HG03039 (cell line): ENCODE results near the gene BNC2.
"Not testable (repeated sequence)": the region's sequence is repeated elsewhere in the genome, so short reads cannot be mapped to it uniquely, and the experiment has no call there.

Experiments used
- ATAC-seq: cut with Tn5 transposase; IDR thresholded peaks from one replicate; pipeline ENCODE4 v1.9.1; 2021; ENCODE audit warnings: mild to moderate bottlenecking, moderate library complexity; ENCODE audit not compliant: unreplicated experiment

Gene BNC2

GRCh38 chr9:16519001-16519400, 351.5 kb downstream of the BNC2 start:
- ATAC-seq = no peak

DNA sequence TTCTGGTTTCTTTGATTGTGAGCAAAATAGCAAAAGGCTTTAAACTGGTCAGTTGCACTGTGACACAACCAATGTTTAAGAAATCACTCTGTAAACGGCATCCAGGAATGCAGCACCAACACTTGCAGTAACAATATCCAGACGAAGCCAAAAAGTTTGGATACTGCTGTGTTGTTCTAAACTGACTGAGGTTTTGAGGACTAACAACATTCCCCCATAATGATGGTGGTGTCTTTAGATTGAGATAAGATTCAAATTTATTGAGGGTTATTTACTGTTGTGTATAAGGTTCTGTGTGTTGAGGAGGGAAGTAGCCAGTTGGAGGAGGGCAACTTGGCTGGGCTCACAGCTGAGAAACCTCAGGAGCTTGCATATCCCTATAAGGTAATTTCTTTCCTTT, 353.6 kb downstream of the BNC2 start:
- ATAC-seq = no peak

GRCh38 chr9:16515879-16516301, 354.6 kb downstream of the BNC2 start:
- ATAC-seq = no peak

GRCh38 chr9:16515207-16515606, 355.3 kb downstream of the BNC2 start:
- ATAC-seq = no peak

GRCh38 chr9:16514131-16514530, 356.3 kb downstream of the BNC2 start:
- no peak for ATAC-seq

GRCh38 chr9:16512281-16512680, 358.2 kb downstream of the BNC2 start:
- no peak for ATAC-seq

- ATAC-seq = no peak
These were observed 360.0 kb downstream of the BNC2 start for GRCh38 chr9:16510482-16510881.

- no peak for ATAC-seq
These were observed 360.5 kb downstream of the BNC2 start for GRCh38 chr9:16509997-16510396.

GRCh38 chr9:16505199-16505598, 365.3 kb downstream of the BNC2 start:
- no peak for ATAC-seq

GRCh38 chr9:16501726-16502125, 368.7 kb downstream of the BNC2 start:
- ATAC-seq = no peak

DNA sequence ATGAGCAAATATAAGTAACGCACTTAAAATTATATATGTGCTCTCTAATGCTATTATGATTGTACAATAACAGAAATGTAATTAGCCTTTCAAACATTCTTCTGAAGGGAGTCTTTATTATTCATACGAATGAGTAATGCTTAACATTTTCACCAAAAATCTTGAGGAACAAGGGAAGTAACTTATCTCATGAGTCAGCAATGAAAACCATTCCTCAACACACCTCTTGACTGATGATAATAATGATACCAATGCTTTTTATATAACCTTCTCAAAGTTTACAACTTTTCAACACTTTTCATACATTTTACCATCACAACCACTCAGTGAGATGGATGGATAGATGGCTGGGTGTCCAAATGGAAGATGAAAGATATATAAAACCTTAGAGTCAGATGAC, 369.3 kb downstream of the BNC2 start:
- ATAC-seq = no peak

DNA sequence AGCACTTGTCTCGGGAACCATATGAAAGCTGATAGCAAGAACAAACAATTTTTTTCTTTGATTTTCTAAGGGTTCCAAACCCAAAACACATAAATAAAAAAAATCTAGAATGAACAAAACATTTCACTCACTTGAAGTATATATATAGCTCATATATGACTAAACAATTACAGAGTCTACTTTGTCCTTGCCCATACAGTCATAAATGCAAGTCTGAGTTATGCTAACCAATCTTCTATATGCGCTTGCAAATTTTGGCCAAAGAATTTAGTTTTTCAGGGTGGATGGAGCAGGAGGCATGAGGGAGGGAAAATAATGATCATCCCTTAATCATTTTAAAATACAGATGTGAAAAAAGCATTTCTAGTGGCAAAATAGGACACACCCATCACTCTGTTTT, 370.1 kb downstream of the BNC2 start:
- ATAC-seq = no peak

DNA sequence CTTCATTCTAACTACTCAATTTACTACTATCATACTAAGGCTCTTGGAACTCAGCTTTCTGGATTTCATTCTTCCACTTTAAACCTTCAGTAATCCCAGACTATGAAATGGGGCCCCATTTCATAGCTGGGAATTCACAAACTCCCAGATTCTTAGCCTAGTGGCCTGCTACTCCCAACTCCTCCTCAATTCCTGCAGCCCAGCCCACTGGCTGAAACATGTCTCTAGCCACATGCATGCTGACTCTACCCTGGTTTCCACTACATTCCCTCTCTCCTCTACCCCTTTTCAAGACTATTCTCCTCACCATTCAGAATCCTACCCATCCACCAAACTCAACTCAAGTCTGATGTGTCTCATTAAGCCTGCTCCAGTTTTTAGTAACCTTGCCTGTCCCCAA, 370.6 kb downstream of the BNC2 start:
- ATAC-seq = no peak

- ATAC-seq = no peak
These were observed 373.6 kb downstream of the BNC2 start for GRCh38 chr9:16496908-16497307.

GRCh38 chr9:16487915-16488314, 382.6 kb downstream of the BNC2 start:
- no peak for ATAC-seq

DNA sequence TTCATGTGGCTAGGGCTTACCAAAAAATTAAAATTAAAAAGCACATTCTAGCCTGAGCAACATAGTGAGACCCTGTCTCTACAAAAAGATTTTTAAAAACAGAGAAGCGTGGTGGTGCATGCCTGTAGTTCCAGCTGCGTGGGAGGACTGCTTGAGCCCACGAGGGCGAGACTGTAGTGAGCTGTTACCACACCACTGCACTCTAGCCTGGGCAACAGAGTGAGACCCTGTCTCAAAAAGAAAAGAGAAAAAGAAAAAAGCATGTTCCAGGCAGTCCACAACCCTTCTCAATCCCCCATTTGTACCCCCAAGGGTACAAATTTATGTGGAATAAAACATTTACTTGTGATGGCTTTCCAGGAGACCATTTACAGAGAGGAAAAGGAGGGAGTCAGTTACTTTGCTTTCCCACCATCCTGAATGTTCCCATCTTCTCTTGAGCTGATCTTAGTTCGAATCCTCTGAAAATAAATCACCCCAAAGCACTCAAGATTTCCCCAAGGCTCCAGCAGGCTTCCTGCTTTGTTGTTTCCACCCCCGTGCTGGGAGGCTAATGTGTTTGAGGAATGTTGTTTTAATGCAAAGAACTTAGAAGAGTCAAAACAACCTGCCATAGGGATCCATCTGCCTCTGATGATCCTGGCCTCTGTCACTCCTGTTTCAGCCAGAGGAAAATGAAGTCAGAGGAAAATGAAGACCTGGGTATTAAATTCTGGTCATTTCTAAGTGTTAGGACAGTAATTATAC, 384.7 kb downstream of the BNC2 start:
- no peak for ATAC-seq

DNA sequence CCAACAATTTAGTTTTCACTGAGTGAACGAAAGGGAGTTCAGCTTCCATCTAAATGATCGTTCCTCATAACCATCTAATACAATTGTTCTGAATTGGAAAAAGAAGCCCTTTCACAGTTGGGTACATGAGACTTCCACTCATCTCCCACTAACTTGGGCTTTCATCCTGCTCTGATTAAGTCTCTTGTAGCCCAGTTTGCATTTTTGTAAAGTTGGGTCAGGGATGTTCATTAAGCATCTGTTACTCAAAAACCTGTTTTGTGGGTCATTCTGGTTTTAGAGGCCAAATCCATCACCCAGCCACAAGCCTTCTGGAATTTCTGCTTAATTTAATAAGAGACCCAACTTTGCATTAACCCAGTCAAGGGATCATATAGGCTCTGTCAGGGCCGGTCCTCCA, 385.3 kb downstream of the BNC2 start:
- ATAC-seq = no peak

GRCh38 chr9:16484744-16485143, 385.7 kb downstream of the BNC2 start:
- ATAC-seq = no peak

- ATAC-seq = no peak
These were observed 386.3 kb downstream of the BNC2 start for GRCh38 chr9:16484180-16484579.

- no peak for ATAC-seq
These were observed 387.7 kb downstream of the BNC2 start for GRCh38 chr9:16482764-16483163.

- not testable (repeated sequence) for ATAC-seq
These were observed 389.9 kb downstream of the BNC2 start for GRCh38 chr9:16480584-16480983.

DNA sequence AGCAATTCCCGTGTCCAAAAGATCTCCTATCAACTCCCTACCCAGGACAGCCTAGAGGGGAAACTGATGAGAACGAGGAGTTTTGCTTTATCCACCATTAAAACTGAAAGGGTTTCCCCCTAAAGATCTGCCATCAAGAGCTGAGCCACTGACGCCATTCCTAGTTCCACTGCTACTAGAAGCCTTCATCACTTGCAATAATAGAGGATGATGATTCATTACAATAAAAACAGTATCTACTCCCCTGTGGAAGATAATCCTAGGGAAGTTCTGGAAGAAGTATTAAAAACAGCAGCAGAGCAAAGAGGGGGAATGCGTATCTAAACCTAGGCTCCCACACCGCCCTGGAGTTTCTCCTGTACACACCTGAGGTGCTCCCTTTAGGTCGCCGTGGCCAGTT, 394.5 kb downstream of the BNC2 start:
- ATAC-seq = no peak

DNA sequence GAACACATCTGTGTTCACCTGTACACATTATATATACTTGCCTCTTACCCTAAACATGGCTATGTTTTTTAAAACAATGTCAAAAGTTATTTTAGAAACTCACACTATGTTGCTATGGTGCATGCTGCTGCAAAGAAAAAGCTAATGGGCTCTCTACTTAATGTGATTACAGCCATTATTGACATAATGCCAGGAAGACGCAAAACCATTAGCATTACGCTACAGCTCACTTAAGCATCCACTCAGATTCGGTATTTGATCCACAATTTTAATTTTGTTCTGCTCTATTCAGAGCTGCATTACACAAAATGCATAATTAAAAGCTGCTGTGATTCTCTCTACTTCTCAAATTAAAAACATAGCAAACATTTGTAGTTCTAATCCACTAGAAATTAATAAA, 395.2 kb downstream of the BNC2 start:
- no peak for ATAC-seq
